Central memory CD8-positive, alpha-beta T cell (primary cell): ENCODE measurements around the gene USB1.

Experiments
- ATAC-seq: fragments of 150-1000 bp; cut with Tn5 transposase; replicated peaks from 2 replicates; pipeline ENCODE4 v1.10.0; 2022; ENCODE audit warnings: mild to moderate bottlenecking, moderate FRiP score, moderate number of reproducible peaks; ENCODE audit not compliant: poor library complexity, severe bottlenecking; ENCODE audit errors: extremely low read depth
- DNase-seq, 2 donors: peaks; one replicate each; pipeline ENCODE4 v3.0.0; 2021; ENCODE audit warnings: low spot score in 2 of 2
- H3K27ac Mint-ChIP-seq: one replicate; pipeline ENCODE4 v1.8.0; 2022; ENCODE audit warnings: low read depth, mild to moderate bottlenecking, moderate library complexity, mixed read lengths
- H3K27me3 Mint-ChIP-seq: one replicate; pipeline ENCODE4 v1.8.0; 2022; ENCODE audit warnings: mixed read lengths
- H3K36me3 Mint-ChIP-seq: one replicate; pipeline ENCODE4 v1.8.0; 2022; ENCODE audit warnings: mild to moderate bottlenecking, moderate library complexity, mixed read lengths; ENCODE audit not compliant: insufficient read depth
- H3K4me1 Mint-ChIP-seq: one replicate; pipeline ENCODE4 v1.8.0; 2022; ENCODE audit warnings: mixed read lengths
- H3K4me3 Mint-ChIP-seq: one replicate; pipeline ENCODE4 v1.8.0; 2022; ENCODE audit warnings: mild to moderate bottlenecking, moderate library complexity, mixed read lengths
- H3K9me3 Mint-ChIP-seq: one replicate; pipeline ENCODE4 v1.8.0; 2022; ENCODE audit warnings: mixed read lengths

USB1 gene

DNA sequence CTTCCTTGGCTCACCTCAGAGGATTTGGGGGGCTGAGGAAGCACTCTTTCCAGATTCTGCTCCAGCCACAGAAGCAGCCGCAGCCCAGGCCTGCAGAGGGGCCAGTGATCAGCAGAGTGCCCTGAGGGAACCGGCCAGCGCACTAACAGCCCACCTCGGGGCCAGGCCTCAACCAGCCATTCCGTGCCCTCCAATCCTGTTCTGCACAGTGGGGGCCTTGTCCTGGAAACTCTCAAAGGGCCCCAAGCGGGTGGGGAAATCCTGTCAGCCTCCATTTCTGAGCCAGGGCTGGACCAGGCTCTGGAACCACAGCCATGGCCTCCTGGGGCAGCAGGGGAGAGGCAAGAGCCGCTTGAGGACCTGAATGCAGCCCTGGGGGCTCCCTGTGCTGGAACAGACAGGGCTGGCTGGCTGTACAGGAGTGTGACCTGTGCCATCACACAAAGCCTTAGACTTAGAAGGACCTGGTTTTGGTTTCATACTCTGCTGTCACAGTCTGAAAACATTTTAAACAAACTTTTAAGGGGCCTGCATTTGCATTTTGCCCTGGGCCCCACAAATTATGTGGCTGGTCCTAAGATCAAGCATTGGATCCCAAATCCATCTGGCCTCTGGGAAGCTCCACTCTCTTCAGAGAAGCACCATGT lies 40.3 kb upstream of the USB1 start:
- Mint-ChIP-seq H3K27ac (no peak overlapping the region), H3K9me3 (no peaks in the 10 kb centered on the region), H3K27me3 (peaks cover 9% of the 10 kb centered on the region), H3K36me3 (no peaks in the 10 kb centered on the region), H3K4me1 (no peaks in the 10 kb centered on the region), H3K4me3 (no peak overlapping the region)
- no peak for ATAC-seq
- DNase-seq, result no peak

DNA sequence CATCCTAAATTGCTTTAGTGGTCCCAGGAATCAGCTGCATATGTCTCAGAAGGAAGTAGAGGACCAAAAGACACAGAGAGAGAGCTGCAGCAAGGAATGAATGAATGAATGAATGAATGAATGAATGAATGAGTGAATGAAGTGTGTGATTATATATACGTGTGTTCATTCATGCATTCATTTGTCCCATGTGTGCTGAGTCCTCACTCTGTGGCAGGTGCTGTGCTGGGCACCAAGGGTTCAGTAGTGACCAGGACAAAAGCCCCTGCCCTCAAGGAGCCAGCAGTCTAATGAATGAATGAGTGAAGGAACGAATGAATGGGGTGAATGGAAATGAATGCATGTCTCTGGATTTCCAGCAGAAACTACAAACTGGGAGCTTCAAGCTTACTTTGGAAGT lies 39.7 kb upstream of the USB1 start:
- Mint-ChIP-seq H3K4me1 (no peaks in the 10 kb centered on the region), H3K27me3 (peaks cover 9% of the 10 kb centered on the region), H3K27ac (no peak overlapping the region), H3K4me3 (no peak overlapping the region), H3K9me3 (no peaks in the 10 kb centered on the region), H3K36me3 (no peaks in the 10 kb centered on the region)
- ATAC-seq, result no peak
- DNase-seq, result no peak

DNA sequence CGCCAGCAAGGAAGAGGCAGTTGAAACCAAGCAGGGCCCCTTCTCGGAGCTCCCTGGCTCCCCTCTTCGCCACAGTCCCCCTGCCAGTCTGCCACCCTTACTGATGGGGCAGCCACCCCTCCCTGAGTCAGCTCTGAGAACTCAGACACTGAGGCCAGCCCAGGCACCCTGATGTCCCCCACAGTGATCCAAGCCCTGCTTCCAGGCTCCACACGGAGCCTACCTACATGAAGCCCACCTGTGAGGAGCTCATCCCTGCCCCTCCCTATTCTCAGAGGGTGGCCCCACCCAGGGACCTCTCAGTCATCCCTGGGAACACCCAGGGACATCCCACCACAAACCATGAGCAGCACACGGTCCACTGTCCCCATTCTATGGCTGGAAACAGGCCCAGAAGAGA lies 39.2 kb upstream of the USB1 start:
- no peaks in the 10 kb centered on the region for H3K9me3 Mint-ChIP-seq
- no peak overlapping the region for H3K4me3 Mint-ChIP-seq
- H3K27me3 Mint-ChIP-seq, result peaks cover 9% of the 10 kb centered on the region
- H3K27ac Mint-ChIP-seq, result no peak overlapping the region
- no peak for DNase-seq
- ATAC-seq, result no peak
- no peaks in the 10 kb centered on the region for H3K4me1 Mint-ChIP-seq
- no peaks in the 10 kb centered on the region for H3K36me3 Mint-ChIP-seq

DNA sequence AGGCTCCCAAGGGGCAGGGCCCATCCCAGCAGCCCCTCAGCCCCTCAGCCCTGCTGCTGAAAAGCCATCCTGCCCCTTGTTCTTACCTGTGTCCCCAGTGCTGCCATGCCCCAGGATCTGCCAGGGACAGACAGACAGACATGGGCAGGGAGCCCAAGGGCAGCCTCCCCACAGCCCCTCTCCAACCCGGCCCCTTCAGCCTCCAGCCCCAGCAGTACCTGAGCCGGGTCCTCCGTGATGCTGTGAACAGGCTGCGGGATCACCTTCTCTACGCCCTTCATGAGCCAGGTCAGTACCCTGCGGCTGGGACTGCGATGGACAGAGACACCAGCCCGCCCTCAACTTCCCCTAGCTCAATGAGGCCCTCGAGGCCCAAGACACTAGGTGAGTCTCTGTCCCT lies 38.5 kb upstream of the USB1 start:
- H3K9me3 Mint-ChIP-seq, result no peaks in the 10 kb centered on the region
- ATAC-seq, result no peak
- no peak overlapping the region for H3K4me3 Mint-ChIP-seq
- H3K27ac Mint-ChIP-seq, result peak overlapping the region; percentile 49
- H3K4me1 Mint-ChIP-seq, result no peaks in the 10 kb centered on the region
- no peak for DNase-seq
- H3K36me3 Mint-ChIP-seq, result no peaks in the 10 kb centered on the region
- peaks cover 9% of the 10 kb centered on the region for H3K27me3 Mint-ChIP-seq

DNA sequence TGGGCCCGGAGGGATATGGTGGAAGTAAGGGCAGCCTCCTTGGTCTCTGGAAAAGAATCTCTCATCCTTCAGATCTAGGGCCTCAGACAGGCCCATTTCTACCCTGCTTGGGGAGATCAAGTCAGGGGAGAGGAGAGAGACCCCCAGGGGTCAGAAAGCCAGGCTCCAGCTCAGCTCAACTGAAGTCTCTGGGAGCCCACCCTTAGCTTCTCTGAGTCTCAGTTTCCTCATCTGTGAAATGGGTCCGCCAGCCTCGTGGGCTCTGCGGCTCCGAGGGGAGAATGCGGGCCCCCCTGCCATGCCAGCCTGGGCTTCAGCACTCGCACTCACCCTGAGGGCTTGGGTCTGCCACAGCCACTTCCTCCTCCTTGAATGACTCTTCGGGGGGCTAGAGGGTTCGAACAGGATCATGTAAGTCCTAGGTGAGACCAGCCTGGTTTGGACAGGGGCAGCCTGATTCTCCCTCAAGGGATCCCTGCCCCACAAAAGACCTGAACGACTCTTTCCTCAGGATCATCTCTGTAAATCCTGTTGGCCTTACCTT lies 37.0 kb upstream of the USB1 start:
- H3K4me3 Mint-ChIP-seq, result no peak overlapping the region
- DNase-seq (no peak), ATAC-seq (no peak)
- H3K9me3 Mint-ChIP-seq, result no peaks in the 10 kb centered on the region
- H3K27me3 Mint-ChIP-seq, result peaks cover 6% of the 10 kb centered on the region
- H3K4me1 Mint-ChIP-seq, result no peaks in the 10 kb centered on the region
- H3K27ac Mint-ChIP-seq, result no peak overlapping the region
- H3K36me3 Mint-ChIP-seq, result no peaks in the 10 kb centered on the region

DNA sequence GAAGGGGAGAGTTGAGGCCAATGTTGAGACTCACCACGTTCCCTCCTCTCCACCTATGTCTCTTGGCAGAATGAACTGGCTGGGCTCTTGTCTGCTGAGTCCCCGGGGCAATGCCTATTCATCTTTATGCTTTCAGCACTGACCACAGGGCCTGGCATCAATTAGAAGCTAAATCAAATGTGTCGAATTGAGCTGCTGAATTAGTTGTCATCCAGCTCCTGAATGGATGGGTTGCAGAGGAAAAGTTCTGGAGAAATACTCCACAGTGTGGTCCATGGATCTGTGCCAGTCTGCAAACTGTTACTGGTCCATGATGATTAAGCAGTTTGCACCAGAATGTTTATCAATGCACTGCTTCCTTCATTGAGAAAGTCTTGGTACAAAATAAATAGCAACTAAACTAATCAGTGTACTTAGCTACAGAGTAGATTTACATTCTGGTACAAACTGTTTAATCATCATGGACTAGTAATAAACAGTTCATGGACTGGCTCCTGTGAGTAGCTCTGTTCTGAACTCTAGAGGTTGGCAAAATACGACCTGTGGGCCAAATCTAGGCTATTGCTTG lies 34.9 kb upstream of the USB1 start:
- H3K27me3 Mint-ChIP-seq, result no peaks in the 10 kb centered on the region
- no peaks in the 10 kb centered on the region for H3K9me3 Mint-ChIP-seq
- no peaks in the 10 kb centered on the region for H3K4me1 Mint-ChIP-seq
- DNase-seq (no peak), ATAC-seq (no peak)
- no peak overlapping the region for H3K4me3 Mint-ChIP-seq
- H3K27ac Mint-ChIP-seq, result no peak overlapping the region
- no peaks in the 10 kb centered on the region for H3K36me3 Mint-ChIP-seq

DNA sequence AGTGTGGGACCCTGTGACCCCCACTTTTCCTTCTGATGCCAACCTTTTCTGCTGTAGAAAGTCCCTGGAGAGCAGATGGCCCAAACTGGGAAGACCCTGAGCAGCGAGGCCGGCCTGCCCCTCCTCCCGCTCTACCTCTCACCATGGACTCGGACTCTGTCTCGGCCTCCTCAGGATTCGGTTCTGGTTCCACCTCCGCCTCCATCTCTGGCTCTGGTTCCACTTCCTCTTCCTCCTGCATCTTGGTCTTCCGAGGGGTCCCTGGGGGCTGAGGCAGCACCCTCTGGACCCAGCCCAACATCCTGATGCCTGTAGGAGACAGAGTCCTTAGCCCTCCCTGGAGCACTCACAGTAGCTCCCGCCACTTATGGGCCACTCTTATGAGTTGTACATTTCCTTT lies 34.2 kb upstream of the USB1 start:
- Mint-ChIP-seq H3K9me3 (no peaks in the 10 kb centered on the region), H3K27ac (no peak overlapping the region), H3K4me1 (no peaks in the 10 kb centered on the region), H3K36me3 (no peaks in the 10 kb centered on the region), H3K27me3 (peaks cover 5% of the 10 kb centered on the region), H3K4me3 (no peak overlapping the region)
- ATAC-seq (no peak), DNase-seq (no peak)

DNA sequence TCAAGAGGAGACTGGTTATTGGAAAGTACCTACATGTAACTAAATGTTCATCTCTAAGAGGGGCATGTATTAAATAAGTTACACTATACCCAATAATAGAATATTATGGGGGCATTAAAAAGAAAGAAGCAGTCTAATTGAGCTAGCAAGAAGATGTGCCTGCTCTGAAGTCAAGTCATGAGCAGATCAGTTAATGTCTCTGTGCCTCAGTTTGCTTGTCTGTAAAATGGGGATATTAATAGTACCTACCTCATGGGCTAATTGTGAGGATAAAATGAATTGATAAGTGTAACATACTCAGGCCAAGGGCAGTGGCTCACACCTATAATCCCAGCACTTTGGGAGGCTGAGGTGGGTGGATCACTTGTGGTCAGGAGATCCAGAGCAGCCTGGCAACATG lies 33.3 kb upstream of the USB1 start:
- H3K4me1 Mint-ChIP-seq, result no peaks in the 10 kb centered on the region
- no peak overlapping the region for H3K4me3 Mint-ChIP-seq
- peaks cover 11% of the 10 kb centered on the region for H3K27me3 Mint-ChIP-seq
- no peak for DNase-seq
- no peak overlapping the region for H3K27ac Mint-ChIP-seq
- no peaks in the 10 kb centered on the region for H3K36me3 Mint-ChIP-seq
- H3K9me3 Mint-ChIP-seq, result no peaks in the 10 kb centered on the region
- ATAC-seq, result no peak

DNA sequence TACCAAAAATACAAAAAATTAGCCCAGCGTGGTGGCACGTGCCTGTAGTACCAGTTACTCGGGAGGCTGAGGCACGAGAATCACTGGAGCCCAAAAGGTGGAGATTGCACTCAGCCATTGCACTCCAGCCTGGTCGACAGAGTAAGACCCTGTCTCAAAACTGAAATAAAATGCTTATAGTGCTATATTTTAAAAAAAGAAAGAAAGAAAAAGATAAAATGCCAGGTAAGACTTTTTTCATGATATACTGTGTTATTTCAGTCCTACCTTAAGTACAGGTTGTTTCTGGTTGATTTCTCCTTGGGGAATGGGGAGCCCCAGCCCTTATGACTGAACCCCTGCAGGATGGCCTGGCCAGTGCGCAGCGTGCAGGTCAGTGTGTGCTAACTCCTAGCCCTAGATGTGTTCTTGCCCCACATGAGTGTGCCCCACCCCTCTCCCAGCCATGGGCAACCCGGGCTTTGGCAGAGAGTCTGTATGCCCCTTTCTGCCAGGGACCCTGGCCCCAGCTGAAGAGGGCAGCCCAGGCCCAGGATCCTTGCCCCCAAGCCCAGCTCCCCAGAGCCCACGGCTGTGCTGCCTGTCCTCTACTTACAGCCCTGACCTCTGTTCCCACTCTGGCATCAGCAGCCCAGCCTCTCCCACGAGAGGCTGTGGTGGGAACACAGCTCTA lies 31.6 kb upstream of the USB1 start:
- Mint-ChIP-seq H3K27ac (no peak overlapping the region), H3K36me3 (no peaks in the 10 kb centered on the region), H3K4me3 (no peak overlapping the region), H3K4me1 (no peaks in the 10 kb centered on the region), H3K9me3 (no peaks in the 10 kb centered on the region), H3K27me3 (peaks cover 11% of the 10 kb centered on the region)
- DNase-seq, result no peak
- no peak for ATAC-seq

DNA sequence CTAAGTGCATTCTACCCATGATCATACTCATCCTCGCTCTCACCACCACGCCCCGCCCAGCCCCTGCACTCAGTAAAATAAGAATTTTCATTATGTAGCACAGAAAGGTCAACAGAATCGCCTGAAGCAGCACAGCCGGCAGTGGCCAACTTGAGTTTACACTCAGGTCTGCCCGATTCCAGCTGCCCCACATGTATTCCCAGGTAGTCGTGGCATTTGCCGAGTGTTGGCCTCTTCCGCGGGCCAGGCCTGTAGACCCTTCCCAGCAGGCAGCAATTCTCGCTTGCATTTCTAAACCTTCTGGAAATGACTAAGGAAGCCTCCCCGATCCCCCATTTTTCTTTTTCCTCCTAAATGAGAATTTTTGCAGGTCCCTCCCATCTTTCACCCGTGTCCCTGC lies 30.9 kb upstream of the USB1 start:
- ATAC-seq (no peak), DNase-seq (no peak)
- Mint-ChIP-seq H3K4me1 (no peaks in the 10 kb centered on the region), H3K4me3 (no peak overlapping the region), H3K27ac (no peak overlapping the region), H3K27me3 (peaks cover 11% of the 10 kb centered on the region), H3K36me3 (no peaks in the 10 kb centered on the region), H3K9me3 (no peaks in the 10 kb centered on the region)

DNA sequence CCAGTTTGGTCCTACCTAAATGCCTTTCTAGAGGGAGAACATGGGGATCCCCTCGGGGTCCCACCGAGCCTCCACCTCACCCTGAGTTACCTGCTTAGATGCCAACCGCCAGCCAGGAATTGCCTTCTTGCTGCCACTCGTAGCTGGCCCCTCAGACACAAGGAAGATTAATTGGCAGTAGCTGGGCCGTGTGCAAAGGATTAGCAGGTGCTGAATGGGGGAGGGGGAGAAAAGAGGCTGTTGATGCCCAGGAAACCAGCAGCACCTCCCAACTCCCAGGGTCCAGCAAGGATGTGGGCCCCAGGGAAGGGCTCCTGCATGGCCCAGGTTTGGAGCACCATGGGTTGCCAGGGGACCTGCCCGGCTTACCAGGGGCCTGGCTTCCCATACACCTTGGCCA lies 30.2 kb upstream of the USB1 start, which contains the start of gene CNGB1:
CNGB1 (minus strand) TSS at position 159 of the 400 bp plus-strand sequence. CDS start 3,842 bp downstream, outside the sequence.
- H3K27me3 Mint-ChIP-seq, result peaks cover 11% of the 10 kb centered on the region
- no peak within 1 kb of the TSS for H3K4me3 Mint-ChIP-seq
- H3K9me3 Mint-ChIP-seq, result no peaks in the 10 kb centered on the region
- no peaks in the 10 kb centered on the region for H3K4me1 Mint-ChIP-seq
- DNase-seq (no peak), ATAC-seq (no peak)
- no peaks in the 10 kb centered on the region for H3K36me3 Mint-ChIP-seq
- H3K27ac Mint-ChIP-seq, result no peak within 1 kb of the TSS

DNA sequence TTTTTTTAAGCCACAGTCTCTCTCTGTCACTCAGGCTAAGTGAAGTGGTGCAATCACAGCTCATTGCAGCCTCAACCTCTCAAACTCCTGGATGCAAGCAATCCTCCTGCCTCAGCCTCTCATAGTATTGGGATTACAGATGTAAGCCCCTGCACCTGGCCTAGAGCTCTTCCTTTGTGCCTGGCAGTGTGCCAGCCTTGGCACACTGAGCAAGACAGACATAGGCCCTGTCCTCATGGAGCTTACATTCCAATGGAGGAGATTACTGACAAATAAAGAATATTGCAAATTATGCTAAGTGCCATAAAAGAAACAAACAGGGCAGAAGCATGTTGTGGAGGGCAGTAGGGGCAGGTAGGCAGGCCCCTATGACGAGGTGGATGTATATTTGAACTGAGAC lies 29.4 kb upstream of the USB1 start:
- Mint-ChIP-seq H3K27ac (no peak overlapping the region), H3K4me1 (no peaks in the 10 kb centered on the region)
- no peak for ATAC-seq

DNA sequence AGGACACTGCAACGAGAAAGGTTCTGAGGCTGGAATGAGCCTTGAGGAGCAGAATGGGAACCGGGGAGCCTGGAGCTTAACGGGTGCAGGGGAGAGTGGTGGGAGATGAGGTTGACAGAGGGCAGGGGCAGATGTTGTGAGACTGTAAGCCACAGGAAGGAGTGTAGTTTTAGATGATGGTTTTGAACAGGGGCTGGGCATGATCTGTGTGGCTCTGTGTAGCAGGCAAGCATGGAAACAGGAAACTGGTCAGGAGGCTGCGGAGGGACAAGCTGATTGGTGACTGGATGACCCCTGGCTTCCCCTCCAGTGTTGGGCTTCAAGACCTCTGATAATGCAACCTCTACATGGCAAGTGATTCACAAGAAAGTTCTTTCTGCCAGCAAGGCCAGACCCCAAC lies 28.9 kb upstream of the USB1 start:
- DNase-seq (no peak), ATAC-seq (no peak)
- Mint-ChIP-seq H3K9me3 (no peaks in the 10 kb centered on the region), H3K27ac (no peak overlapping the region), H3K36me3 (no peaks in the 10 kb centered on the region), H3K4me1 (no peaks in the 10 kb centered on the region), H3K4me3 (no peak overlapping the region), H3K27me3 (peaks cover 11% of the 10 kb centered on the region)

More for the DNA sequence above, 29.4 kb upstream of the USB1 start:
- Mint-ChIP-seq H3K27me3 (peaks cover 11% of the 10 kb centered on the region), H3K36me3 (no peaks in the 10 kb centered on the region), H3K9me3 (no peaks in the 10 kb centered on the region), H3K4me3 (no peak overlapping the region)
- no peak for DNase-seq
